DND-41 (cell line): ENCODE data around the gene DLGAP1.

Source experiments
- ATAC-seq: fragments of 200-7000 bp; cut with Tn5 transposase; 3 replicates; pipeline ENCODE4 v1.9.1; 2021; ENCODE audit warnings: low read depth; ENCODE audit not compliant: insufficient read depth
- DNase-seq: peaks from one replicate; pipeline ENCODE4 v3.0.0-alpha.2; 2020
- H2AFZ ChIP-seq: 2 replicates; pipeline ENCODE4 v1.6.0; 2012; ENCODE audit warnings: low read depth, low read length
- H3K27ac ChIP-seq: 2 replicates; pipeline ENCODE4 v1.5.1; 2012; ENCODE audit warnings: low read length, inconsistent platforms
- H3K27me3 ChIP-seq: fragments of 200-600 bp; sonication (generic); 2 replicates; pipeline ENCODE4 v1.6.0; 2012; ENCODE audit warnings: low read length, mild to moderate bottlenecking, inconsistent platforms; ENCODE audit not compliant: insufficient read depth, poor library complexity
- H3K36me3 ChIP-seq: 2 replicates; pipeline ENCODE4 v1.5.1; 2012; ENCODE audit warnings: low read length, inconsistent platforms; ENCODE audit not compliant: insufficient read depth
- H3K4me1 ChIP-seq: 2 replicates; pipeline ENCODE4 v1.5.1; 2012; ENCODE audit warnings: mild to moderate bottlenecking, low read length; ENCODE audit not compliant: insufficient read depth
- H3K4me2 ChIP-seq: 2 replicates; pipeline ENCODE4 v1.6.0; 2012; ENCODE audit warnings: mild to moderate bottlenecking, moderate library complexity, low read length, inconsistent platforms; ENCODE audit not compliant: insufficient read depth
- H3K4me3 ChIP-seq, 2 experiments: fragments of 200-600 bp in 1 of 2; shearing (Covaris generic) in 1 of 2; 2 replicates each; pipeline ENCODE4 v1.5.1; 2012 to 2016; ENCODE audit warnings: inconsistent platforms in 2 of 2, low read length in 2 of 2, mild to moderate bottlenecking in 2 of 2, low read depth in 1 of 2, moderate library complexity in 1 of 2
- H3K79me2 ChIP-seq: 2 replicates; pipeline ENCODE4 v1.6.0; 2012; ENCODE audit warnings: low read length, inconsistent platforms; ENCODE audit not compliant: insufficient read depth
- H3K9ac ChIP-seq: 2 replicates; pipeline ENCODE4 v1.6.0; 2012; ENCODE audit warnings: low read depth, mild to moderate bottlenecking, inconsistent platforms, low read length, moderate library complexity
- H3K9me3 ChIP-seq: 2 replicates; pipeline ENCODE4 v1.5.1; 2012; ENCODE audit warnings: low read length, moderate library complexity, mild to moderate bottlenecking, inconsistent platforms; ENCODE audit not compliant: insufficient read depth, severe bottlenecking
- H4K20me1 ChIP-seq: 2 replicates; pipeline ENCODE4 v1.6.0; 2012; ENCODE audit warnings: low read length; ENCODE audit not compliant: insufficient read depth
- EZH2 ChIP-seq: IDR thresholded peaks from 3 replicates; pipeline ENCODE4 v1.6.1; 2012; ENCODE audit warnings: borderline replicate concordance, low read depth, mild to moderate bottlenecking, moderate library complexity, low read length, inconsistent platforms; ENCODE audit not compliant: severe bottlenecking
- TF ChIP-seq, protein P1 (sequence below): IDR thresholded peaks from 2 replicates; pipeline ENCODE4 v1.5.1; 2012; ENCODE audit warnings: borderline replicate concordance, low read length, moderate library complexity, mild to moderate bottlenecking; ENCODE audit not compliant: poor library complexity, severe bottlenecking; ENCODE audit errors: extremely low read depth

Gene DLGAP1

DNA sequence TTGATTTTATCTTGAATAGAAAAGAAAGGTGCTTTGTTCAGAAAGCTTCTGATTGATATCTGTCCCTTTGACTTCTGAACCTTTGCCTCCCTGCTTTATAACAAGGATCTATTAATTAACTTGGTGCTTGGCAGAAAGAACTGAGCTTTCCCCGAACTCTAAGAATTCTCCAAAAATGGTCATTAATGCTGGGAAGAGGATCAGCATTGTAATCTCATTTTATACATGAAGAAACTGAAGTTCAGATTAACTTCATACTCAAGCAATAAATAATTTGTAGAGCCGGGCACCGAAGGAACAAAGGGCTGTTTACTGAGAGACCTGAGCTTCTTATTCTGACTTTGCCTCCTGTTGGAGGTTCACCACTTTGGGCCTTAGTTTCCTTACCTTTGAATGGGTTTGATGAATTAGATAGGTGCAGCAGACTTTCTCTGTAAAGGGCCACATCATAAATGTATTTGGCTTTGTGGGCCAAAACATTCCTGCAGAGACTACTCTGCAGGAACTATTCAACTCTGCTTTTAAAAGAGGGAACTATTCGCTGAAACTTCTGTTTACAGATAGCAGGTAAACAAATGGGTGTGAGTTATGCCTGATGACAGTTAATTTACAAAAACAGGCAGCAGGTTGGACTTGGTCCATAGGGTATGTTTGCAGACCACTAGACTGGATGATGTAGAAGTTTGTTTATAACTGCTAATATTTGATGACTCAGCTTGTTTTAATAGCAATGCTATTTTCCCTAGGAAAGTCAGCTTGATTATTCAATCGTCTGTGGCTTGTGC, 732.3 kb downstream of the DLGAP1 start:
- Histone ChIP-seq H3K4me3 (no peak overlapping the region), H3K27me3 (no peaks in the 10 kb centered on the region), H3K9ac (no peak overlapping the region), H3K27ac (no peak overlapping the region), H3K4me1 (peaks cover 16% of the 10 kb centered on the region), H2AFZ (no peak overlapping the region), H3K9me3 (no peaks in the 10 kb centered on the region), H3K4me2 (no peak overlapping the region), H3K79me2 (no peaks in the 10 kb centered on the region), H3K36me3 (no peaks in the 10 kb centered on the region), H4K20me1 (no peaks in the 10 kb centered on the region)
- no peak for ATAC-seq
- no peak for DNase-seq
- TF ChIP-seq EZH2, result no peak
- TF ChIP-seq, protein P1, sequence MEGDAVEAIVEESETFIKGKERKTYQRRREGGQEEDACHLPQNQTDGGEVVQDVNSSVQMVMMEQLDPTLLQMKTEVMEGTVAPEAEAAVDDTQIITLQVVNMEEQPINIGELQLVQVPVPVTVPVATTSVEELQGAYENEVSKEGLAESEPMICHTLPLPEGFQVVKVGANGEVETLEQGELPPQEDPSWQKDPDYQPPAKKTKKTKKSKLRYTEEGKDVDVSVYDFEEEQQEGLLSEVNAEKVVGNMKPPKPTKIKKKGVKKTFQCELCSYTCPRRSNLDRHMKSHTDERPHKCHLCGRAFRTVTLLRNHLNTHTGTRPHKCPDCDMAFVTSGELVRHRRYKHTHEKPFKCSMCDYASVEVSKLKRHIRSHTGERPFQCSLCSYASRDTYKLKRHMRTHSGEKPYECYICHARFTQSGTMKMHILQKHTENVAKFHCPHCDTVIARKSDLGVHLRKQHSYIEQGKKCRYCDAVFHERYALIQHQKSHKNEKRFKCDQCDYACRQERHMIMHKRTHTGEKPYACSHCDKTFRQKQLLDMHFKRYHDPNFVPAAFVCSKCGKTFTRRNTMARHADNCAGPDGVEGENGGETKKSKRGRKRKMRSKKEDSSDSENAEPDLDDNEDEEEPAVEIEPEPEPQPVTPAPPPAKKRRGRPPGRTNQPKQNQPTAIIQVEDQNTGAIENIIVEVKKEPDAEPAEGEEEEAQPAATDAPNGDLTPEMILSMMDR, result no peak

- no peak overlapping the region for H3K27ac ChIP-seq
- no peak overlapping the region for H3K4me3 ChIP-seq
- H2AFZ ChIP-seq, result no peak overlapping the region
- H4K20me1 ChIP-seq, result no peaks in the 10 kb centered on the region
- H3K9me3 ChIP-seq, result no peaks in the 10 kb centered on the region
- no peaks in the 10 kb centered on the region for H3K79me2 ChIP-seq
- DNase-seq (no peak), ATAC-seq (no peak)
- TF ChIP-seq, protein P1, result no peak
- TF ChIP-seq EZH2, result no peak
- H3K27me3 ChIP-seq, result no peaks in the 10 kb centered on the region
- no peaks in the 10 kb centered on the region for H3K36me3 ChIP-seq
- no peak overlapping the region for H3K4me2 ChIP-seq
- H3K9ac ChIP-seq, result no peak overlapping the region
- H3K4me1 ChIP-seq, result peaks cover 24% of the 10 kb centered on the region
Measured at GRCh38 chr18:3721771-3722648, 733.1 kb downstream of the DLGAP1 start.

DNA sequence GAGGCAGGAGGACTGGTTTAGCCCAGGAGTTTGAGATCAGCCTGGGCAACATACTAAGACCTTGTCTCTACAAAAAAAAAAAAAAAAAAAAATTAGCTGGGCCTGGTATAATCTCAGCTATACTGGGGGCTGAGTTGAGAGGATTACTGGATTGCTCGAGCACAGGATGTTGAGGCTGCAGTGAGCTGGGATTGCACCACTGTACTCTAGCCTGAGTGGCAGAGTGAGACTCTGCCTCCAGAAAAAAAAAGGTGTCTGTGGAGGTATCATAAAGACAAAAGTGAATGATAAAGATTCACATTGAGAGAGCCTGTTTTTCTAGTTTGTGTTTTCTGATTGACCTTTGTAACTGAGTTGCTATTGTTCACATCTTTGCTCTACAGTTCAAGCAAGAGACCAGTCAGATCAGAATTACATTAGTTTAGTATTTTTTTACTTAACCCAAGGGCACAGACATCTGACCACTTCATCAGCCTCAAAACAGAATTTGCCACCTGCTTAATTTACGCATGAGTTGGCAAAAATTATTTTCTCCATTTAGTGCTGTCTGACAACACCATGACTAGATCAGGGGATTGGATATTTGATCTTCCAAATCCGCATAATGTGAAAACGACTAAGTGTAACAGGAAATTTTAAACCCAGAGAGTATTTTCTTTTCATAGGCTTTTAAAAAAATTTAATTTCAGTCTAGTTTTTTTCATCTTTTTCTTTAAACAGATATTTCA, 734.1 kb downstream of the DLGAP1 start:
- H3K36me3 ChIP-seq, result no peaks in the 10 kb centered on the region
- no peaks in the 10 kb centered on the region for H3K9me3 ChIP-seq
- H4K20me1 ChIP-seq, result no peaks in the 10 kb centered on the region
- H2AFZ ChIP-seq, result no peak overlapping the region
- H3K4me2 ChIP-seq, result no peak overlapping the region
- no peak for TF ChIP-seq EZH2
- TF ChIP-seq, protein P1, result no peak
- H3K27me3 ChIP-seq, result no peaks in the 10 kb centered on the region
- H3K4me1 ChIP-seq, result peaks cover 34% of the 10 kb centered on the region
- H3K9ac ChIP-seq, result no peak overlapping the region
- DNase-seq (peak; percentile 38), ATAC-seq (peak; percentile 68)
- H3K4me3 ChIP-seq, result no peak overlapping the region
- no peak overlapping the region for H3K27ac ChIP-seq
- H3K79me2 ChIP-seq, result no peaks in the 10 kb centered on the region
